COLO668 (cell line): Measurements from ENCODE around the gene POLR1H.

Experiments
- DNase-seq: peaks from one replicate; lab custom pipeline; 2025; ENCODE audit not compliant: unreplicated experiment; lab: John Stamatoyannopoulos, UW

POLR1H gene

DNA sequence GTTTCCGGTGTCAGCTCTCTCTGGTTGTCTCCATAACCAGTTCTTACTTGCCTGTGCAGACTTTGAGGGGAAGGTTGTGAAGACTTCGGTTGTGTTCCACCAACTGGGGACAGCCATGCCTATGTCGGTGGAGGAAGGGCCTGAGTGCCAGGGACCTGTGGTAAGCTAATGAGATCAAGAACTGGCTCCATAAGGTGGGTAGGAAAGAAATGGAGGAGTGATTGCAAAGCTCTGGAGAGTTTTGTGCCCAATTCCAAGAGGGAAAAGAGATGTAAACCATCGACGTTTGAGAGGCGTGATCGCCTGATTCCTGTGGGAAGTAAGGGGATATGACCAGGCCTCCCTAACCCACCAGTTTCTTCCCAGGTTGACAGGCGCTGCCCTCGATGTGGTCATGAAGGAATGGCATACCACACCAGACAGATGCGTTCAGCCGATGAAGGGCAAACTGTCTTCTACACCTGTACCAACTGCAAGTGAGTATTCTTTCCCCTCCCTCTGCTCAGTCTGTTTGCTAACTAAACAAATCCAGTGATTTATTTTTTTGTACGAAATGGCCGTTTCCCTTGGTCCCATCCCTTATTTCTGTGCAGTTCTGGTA, 893 bp downstream of the POLR1H start:
- DNase-seq: peak; percentile 12

DNA sequence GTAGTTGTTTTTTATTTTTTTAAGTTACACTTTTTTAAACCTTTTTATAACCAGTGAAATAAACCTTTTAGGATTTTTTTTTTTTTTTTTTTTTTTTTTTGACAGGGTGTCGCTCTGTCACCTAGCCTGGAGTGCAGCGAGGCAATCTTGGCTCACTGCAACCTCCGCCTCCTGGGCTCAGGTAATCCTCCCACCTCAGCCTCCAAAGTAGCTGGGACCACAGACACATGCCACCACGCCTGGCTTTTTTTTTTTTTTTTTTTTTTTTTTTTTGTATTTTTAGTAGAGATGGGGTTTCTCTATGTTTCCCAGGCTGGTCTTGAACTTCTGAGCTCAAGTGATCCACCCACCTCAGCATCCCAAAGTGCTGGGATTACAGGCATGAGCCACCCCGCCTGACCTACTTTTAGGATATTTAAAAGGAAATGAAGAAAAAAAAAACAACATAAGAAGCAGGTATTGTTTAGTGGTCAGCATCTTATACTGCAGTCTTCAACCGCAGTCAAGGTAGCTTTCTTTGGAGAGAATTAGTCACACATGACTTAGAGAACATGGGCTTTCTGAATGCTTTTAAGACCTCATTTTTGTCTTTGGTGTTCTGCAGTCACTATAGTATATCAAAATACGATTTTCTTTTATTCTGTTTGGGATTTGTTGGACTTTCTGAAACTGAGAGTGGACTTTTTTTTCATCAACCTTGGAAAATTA, 1.6 kb downstream of the POLR1H start:
- DNase-seq: no peak

DNA sequence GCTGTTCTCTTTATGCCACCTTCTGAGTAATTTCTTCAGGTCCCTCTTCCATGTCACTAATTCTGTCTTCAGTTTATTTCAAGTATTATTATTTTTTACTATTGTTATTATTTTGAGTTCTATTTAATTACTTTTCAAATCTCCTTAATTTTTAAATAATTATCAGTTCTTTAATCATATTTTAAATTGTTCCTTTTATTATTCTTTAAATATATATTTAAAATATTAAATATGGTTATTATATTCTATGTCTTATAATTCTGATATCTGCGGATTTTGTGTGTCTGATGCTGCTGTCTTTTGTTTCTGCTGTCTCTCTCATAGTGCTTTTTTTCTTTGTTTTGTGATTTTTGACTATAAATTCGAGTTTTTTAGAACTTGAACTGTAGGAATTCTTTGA, 2.2 kb downstream of the POLR1H start:
- DNase-seq: no peak

DNA sequence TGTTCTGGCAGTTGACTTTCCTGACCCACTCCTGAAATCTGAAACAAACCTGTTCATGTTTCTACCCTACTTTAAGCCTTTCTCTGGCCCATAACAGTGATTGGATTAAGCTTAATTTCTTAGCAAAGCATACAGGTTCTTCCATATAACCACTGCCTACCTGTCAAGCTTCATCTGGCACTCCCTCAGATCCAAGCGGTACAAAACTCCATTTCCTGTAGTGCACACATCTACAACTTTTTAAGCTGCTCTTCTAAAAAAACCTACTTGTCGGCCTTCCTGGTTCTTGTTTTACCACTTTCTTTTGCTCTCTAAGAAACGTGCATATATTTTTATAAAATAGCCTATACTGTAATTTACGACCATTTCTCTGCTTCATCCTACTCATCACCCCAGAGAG, 5.0 kb downstream of the POLR1H start:
- no peak for DNase-seq

DNA sequence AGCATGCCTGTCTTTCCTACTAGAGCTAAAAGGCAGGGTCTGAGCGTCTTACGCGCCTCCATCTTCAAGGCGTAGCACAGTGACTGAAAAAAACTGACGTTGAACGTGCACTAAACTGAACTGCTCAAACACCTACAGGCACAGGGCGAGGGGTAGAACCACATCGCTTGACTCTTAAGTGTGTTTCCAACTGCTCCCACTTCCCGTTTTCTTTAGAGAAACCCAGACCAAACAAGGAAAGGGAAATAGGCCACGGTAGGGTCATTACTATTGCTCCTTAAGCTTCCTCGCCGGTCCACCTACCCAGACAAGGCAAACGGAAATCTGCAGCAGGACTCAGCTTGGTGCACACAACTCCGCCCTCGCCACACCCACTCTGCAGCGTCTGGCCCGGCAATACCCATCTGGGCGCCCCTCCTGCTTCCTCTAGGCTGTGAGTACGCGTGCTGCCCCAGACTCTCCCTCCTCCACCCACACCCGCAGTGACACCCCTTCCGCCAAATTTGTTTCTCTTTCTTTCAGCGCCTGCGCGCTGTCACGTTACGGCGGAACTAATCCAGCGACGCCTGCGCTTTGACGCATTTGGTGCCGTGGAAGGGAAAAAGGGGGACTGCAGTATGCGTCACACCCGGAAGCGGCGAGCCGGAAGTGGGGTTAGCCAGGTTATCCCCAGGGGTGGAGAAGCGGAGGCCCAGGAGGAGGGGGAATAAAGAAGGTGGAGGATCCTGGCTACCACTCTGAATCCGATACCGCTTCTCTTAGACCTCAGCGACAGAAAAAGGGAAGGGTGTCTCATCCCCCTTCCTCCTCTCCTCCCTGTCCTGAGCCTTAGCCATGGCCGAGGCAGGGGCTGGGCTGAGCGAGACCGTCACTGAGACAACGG, 5.8 kb downstream of the POLR1H start, which contains the start of gene PPP1R11:
Gene PPP1R11 (plus strand): TSS at position 622 of the 883 bp plus-strand sequence. CDS start 213 bp downstream, at position 835.
- peak; percentile 94 for DNase-seq

DNA sequence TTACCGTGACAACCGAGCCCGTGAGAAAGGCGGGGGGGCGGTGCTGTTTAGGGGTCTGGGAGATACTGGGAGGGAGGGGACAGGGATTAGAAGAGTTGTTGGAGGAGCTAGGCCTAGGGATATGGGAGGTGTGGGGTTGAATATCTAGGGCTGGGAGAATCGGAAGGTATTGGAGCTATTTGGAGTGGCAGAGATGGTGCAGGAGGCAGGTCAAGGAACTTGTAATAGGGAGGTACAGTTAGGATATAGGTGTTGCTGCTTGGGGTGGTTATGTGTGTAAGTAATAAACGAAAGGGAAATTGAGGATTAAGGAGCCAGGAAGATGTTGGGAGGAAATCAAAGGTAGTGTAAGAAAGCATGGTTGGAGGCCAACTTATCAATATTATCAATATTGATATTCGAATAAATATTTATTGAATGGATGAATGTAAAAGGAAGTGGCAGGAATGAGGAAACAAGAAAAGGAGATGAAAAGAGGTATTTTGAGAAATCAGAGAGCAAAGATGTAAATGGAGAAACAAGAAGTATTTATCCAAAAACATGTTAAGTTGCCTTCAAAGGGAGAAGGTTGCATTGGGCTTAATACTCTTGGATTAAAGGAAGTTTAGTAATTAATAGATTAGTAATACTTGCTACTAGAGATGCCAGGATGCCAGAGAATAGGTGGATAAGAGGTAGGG, 6.5 kb downstream of the POLR1H start:
- no peak for DNase-seq

DNA sequence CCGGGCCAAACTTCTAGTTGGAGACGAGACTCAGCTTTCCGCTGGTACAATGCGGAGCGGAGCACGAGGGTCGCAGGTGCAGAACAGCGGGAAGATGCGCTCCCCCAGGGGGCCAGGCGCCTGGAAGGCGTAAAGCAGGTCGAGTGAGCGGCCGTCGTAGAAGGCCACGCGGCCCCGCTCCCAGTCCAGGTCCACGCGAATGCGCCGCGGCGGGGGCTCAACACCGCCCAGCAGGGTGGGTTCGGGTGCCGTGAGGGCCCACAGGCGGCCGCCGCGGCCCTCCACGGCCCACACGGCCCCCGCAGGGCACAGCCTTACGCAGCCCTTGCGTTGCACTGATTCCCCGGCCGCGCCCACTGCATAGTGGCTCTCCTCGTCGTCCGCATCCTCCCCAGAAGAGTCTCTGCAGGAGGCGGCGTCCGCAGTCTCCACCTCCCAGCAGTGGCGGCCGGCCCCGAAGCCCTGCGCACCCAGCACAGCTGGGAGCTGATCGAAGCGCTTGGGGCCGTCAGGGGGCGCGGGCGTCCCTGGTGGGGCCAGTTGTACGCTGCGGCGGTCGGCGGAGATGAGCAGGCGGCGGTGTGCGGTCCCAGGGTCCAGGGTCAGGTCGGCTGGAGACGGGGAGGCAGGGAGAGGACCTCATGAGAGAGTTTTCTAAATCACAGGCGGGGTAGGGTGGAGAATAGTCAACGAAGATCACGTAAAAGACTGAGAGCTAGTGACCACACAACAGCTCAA, 10.2 kb downstream of the POLR1H start:
- no peak for DNase-seq

DNA sequence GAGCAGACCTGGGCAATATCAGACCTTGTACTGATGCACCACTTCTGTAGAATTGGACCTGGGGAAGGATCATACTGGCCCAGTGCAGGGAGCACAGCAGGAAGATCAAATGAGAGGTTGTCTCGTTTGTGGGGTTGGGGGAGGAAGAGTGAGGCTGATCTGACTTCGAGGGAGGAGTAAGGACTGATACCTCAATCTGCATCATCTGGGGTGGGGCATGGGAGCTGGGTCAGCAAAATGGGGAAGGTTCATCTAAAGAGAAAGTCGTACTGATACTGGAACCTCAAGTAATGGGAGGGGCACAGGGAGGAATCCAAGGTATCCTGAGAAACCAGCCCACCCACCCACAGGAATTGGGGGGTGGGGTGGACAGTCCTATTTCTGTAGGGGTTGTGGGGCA, 10.8 kb downstream of the POLR1H start:
- no peak for DNase-seq

DNA sequence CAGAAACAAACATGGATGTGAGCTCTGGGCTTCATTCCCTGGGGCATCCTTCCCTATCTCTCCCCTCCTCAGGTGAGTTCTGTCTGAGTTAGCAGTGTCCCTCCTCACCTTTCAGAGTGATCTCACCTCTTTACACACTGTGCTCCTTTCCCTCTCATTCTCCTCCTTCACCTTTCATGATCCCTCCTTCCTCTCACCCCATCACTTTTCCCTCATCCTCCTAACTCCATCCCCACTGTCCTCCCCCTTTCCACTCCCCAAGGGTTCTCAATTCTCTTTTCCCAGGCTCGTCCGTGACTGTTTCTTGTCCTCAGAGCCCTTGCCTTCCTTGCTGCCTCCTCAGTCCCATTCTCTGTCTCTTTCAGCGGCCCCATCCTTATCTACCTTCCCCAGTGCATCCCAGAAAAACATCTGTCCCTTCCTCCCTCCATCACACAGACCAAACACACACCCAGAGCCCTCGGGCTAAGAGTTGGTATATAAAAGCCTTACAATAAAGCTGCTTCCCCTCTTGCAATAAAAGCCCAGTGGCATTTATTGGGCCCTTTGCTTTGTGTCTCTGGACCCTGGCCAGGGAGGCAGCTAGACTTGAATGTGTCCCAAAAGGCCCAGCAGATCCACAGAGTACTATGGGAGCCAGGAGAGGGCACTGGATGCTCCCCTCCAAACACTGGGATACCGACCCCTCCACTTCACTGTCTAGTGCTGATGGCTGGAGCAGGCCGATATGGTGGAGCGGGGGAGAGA, 12.6 kb downstream of the POLR1H start:
- DNase-seq: no peak

DNA sequence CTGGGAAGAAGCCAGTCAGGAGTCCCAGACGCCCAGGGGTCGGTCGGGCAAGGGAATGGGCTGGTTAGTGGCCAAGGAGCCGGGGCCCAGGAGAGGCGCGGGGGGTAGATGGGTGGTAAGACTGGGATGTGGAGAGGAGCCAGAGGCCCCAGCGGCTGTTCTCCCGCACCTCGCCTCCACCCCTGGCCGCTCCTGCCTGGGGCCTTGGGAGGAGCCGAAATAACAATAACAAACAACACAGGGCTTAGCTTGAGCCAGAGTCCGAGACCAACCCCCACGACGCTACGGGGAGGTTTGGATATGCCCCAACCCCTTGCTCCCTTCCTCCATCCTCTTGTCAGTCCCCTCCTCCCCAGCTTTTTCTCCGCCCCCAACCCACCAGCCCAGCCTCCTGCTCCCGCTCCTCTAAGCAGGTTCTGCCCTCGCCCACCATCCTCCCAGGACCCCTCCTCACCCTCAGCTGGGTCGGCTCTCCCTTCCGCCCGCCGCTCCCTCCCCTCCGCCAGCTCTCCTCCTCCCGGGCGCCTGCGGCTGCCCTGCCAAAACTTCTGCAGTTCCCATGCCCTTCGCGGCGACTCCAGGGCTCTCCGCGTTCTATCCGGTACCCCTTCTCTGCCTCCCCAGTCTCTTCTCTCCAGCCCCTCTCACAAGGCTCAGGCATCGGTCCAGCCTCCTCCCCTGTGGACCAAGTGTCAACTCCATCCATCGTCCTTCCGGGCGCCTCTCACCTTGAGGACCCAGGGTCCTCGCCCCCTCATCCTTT, 13.4 kb downstream of the POLR1H start:
- DNase-seq: no peak

DNA sequence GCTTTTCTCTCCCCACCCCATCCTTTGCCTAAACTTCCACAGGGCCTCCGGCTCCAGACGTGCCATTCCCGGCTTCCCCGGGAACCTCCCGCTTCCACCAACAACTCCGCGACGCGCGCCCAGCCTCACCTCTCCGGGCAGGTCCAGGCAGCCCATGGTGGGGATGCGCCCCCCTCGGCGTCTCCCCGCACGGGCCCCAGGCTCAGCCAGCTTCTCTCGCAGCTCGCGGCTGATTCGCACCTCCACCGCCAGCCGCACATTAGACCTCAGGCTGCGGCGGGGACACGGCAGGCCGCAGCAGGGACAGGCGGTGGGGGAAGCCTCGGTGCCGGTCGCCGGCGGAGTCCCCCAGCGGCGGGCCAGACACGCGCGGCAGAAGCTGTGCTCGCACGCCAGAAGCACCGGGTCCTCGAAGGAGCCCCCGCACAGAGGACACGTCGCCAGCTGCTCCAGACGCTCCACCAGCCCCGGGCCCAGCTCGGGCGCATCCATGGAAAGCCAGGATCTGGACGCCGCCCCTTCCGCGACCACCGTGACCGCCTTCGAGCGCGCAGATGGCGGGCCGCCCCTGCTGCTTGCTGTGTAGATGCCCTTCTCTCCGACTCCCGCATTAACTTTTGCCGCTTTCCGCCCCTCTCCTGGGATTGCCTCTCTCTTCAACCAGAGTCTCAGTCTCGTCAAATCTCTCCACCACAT, 14.2 kb downstream of the POLR1H start, which contains the start of gene RNF39:
Gene RNF39 (minus strand): TSS at position 676 of the 696 bp plus-strand sequence. CDS start 184 bp downstream, at position 492.
- DNase-seq: no peak

DNA sequence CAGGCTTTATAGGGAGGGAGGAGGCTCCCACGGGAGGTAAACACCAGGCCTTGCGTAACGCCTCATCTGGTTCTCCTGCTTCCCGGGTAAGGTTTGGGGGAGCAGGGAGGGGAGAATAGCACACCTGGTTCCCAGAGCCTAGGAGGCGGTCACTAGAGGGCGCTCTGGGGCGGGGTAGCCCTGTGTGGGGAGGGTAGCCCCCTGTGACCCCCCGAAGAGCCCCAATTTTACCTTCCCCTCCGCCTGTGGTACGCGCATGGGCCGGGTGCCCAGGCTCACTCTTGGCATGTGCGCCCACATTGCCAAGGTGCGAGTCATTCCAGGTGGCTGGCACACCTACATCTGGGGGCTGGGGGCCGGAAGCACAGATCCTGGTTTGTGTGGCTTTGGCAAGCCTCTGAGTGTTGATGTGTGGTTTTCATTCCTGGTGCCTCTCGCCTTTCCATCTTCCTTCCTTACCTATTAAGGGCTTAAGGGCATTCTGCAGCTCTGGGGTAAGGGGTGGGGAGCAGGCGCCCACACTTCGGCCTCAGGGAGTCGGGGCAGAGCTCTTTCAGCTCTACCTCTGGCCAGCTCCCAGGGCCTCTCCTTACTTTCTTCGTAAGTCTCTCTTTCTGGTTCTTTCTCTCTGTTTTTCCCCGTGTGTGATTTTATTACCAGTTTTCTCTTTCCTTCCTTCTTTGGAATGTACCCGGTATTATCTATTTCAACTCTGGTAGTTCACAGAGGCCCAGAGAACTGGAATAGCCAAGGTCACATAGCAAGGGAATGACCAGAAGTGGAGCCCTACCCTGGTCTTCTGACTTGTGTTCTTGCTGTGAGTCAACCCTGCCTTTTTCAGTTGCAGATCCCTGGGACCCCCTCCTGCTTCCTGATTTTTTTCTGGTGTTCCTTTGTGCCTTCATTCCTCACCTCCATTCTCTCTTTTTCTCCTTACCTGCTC, 15.0 kb downstream of the POLR1H start:
- DNase-seq: peak; percentile 1

DNA sequence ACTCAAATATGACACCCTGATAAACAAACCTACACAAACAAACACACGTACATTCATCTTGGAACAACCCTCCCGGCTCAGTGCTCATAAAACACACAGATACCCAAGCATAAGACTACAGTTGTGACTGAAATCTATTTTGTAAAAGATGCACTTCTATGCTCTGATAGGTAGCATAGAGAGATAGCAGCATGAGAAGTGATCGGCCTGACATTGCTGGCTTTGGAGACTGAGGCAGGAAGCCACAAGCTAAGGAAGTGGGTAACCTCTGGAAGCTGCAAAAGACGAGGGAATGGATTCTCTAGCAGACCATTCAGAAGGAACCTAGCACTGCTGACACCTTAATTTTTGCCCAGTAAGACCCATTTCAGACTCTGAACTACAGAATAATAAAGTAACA, 16.2 kb downstream of the POLR1H start:
- DNase-seq: no peak

DNA sequence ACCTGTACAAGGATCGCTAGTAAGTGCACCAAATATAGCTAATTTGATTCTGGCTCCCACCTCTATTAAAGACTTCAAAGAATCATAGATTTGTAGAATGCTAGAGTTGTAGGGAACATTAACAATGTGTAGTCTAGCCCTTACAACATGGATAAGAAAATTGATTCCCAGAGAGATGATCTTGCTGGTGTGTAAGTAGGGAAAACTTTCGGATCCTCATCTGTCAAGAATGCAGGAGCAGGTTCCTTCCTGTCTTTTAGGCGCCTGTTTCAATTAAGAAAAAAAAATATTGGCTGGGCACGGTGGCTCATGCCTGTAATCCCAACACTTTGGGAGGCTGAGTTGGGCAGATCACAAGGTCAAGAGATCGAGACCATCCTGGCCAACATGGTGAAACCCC, 26.8 kb downstream of the POLR1H start:
- DNase-seq: no peak

DNA sequence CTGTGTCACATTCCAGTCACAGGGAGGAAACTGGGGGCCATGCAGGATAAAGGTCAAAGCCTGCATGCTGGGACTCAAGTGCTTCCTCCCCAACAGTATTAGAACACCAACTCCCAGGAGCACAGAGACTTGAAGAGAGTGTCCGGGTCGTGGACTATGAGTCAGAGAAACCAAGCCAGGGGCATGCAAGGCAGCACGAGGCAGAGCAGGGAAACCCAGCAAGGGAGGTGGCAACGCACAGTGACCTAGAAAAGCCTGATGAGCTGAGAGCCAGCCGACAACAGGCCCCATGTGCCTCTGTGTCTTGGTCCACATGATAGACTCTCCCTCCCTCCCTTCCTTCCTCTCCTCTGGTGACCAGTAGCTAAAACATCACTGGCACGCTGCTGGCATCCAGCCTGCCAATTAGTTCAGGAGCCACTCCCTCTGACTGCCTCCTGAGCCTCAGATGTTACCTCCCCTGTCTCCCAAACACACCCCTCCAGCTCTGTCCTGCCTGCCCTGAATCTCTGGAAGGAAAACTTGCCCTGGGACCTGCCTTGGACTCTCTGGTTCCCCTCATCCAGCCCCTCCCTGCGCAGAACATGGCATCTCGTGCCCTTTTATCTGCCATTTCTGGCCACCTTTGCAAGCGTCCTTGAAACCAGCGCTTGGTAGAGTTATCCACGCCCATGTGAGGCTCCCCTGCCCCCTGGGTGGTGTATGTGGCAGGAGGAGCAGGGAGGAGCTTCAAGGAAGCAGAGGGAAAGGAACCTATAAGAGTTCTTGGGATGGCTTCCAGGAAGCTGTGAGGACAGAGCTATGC, 30.7 kb downstream of the POLR1H start:
- no peak for DNase-seq

DNA sequence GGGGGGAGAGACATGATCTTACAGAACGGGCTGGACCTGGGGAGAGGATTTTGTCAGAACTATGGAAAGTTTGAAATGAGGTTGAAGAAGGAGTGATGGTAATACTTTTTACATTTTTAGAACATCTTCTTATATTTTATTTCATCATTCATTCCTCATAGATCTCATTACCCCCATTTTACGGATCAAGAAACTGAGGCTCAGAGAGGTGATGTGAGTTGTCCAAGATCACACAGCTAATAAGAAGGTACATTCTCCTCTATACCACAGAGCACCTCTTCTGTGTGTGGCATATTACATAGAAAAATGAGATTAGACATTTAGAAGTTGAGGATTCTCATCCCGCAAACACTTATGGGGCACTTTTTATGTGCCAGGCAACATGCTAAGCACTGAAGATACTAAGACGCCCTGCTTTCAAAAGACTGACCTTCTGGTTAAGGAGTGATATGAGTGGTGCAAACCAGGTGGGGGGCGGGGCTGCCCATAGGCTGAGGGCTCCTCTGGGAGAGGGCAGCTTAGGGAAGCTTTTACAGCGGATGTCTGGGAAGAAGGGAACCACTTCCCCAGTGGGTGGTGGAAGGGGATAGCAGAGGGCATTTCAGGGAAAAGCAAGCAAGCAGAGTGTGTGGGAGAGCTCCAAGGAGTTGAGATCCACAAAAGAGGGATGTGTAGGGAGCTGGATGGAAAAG, 31.9 kb downstream of the POLR1H start:
- DNase-seq: no peak
